Naive thymus-derived CD4-positive, alpha-beta T cell (primary cell): ENCODE measurements around the gene INPP5A. TPM values are rescaled to one million over a fixed set of nuclear protein-coding genes. Genes with fewer than 3 reads are reported as not detected.
A peak's percentile ranks its signal among the peaks of the same experiment; 100 is the strongest.

Experiments used
- ATAC-seq: fragments of 150-1000 bp; cut with Tn5 transposase; 2 replicates; pipeline ENCODE4 v1.10.0; 2021; ENCODE audit warnings: mild to moderate bottlenecking, moderate library complexity
- CTCF ChIA-PET: fragments of 350-600 bp; sonication (Branson Sonifier 250); formaldehyde crosslinking; loops from one replicate; lab custom pipeline; 2021; ENCODE audit warnings: antibody characterized with exemption; lab: Charles Lee
- POLR2A ChIA-PET: fragments of 350-600 bp; sonication (Branson Sonifier 250); formaldehyde crosslinking; loops from one replicate; lab custom pipeline; 2021; ENCODE audit warnings: antibody characterized with exemption, inconsistent platforms; lab: Charles Lee
- DNase-seq, 9 donors: peaks; one replicate each; pipeline versions ENCODE4 v3.0.0 to v3.0.0-alpha.2; 2020 to 2022; ENCODE audit warnings: mixed read lengths in 1 of 9
- H3K27ac ChIP-seq: one replicate; pipeline ENCODE4 v1.7.0; 2013; ENCODE audit warnings: mild to moderate bottlenecking, low read depth, low read length, moderate library complexity
- H3K27me3 ChIP-seq, 2 donors: one replicate each; pipeline ENCODE4 v1.7.0; 2013; ENCODE audit warnings: low read length in 2 of 2, mild to moderate bottlenecking in 2 of 2, moderate library complexity in 2 of 2; ENCODE audit not compliant: control insufficient read depth in 2 of 2, insufficient read depth in 2 of 2
- H3K36me3 ChIP-seq, 3 experiments: 1 replicate in 2 of 3; 2 replicates in 1 of 3; pipeline ENCODE4 v1.7.0; 2013; ENCODE audit warnings: low read length in 3 of 3, mild to moderate bottlenecking in 3 of 3, moderate library complexity in 1 of 3; ENCODE audit not compliant: insufficient read depth in 3 of 3, control insufficient read depth in 2 of 3
- H3K4me1 ChIP-seq, 2 donors: one replicate each; pipeline ENCODE4 v1.7.0; 2013; ENCODE audit warnings: low read length in 2 of 2, mild to moderate bottlenecking in 2 of 2, moderate library complexity in 1 of 2; ENCODE audit not compliant: control insufficient read depth in 2 of 2, insufficient read depth in 2 of 2
- H3K4me3 ChIP-seq: 2 replicates; pipeline ENCODE4 v1.7.0; 2013; ENCODE audit warnings: mild to moderate bottlenecking, low read length
- H3K9me3 ChIP-seq, 3 experiments: 1 replicate in 2 of 3; 2 replicates in 1 of 3; pipeline ENCODE4 v1.7.0; 2013; ENCODE audit warnings: low read length in 3 of 3; ENCODE audit not compliant: control insufficient read depth in 2 of 3
- H3K27ac Mint-ChIP-seq, 9 donors: one replicate each; pipeline ENCODE4 v1.8.0; 2020 to 2022; ENCODE audit warnings: mixed read lengths in 9 of 9, mild to moderate bottlenecking in 8 of 9, moderate library complexity in 5 of 9, inconsistent platforms in 2 of 9
- H3K27me3 Mint-ChIP-seq, 5 donors: one replicate each; pipeline ENCODE4 v1.8.0; 2021 to 2022; ENCODE audit warnings: mixed read lengths in 5 of 5, mild to moderate bottlenecking in 1 of 5
- H3K36me3 Mint-ChIP-seq, 5 donors: one replicate each; pipeline ENCODE4 v1.8.0; 2020 to 2022; ENCODE audit warnings: mixed read lengths in 5 of 5, mild to moderate bottlenecking in 3 of 5, inconsistent platforms in 1 of 5
- H3K4me1 Mint-ChIP-seq, 7 donors: one replicate each; pipeline ENCODE4 v1.8.0; 2020 to 2022; ENCODE audit warnings: mixed read lengths in 7 of 7, mild to moderate bottlenecking in 3 of 7, inconsistent platforms in 1 of 7
- H3K4me3 Mint-ChIP-seq, 10 donors: one replicate each; pipeline ENCODE4 v1.8.0; 2020 to 2022; ENCODE audit warnings: mild to moderate bottlenecking in 10 of 10, mixed read lengths in 10 of 10, moderate library complexity in 6 of 10, inconsistent platforms in 2 of 10
- H3K9me3 Mint-ChIP-seq, 11 donors: one replicate each; pipeline ENCODE4 v1.8.0; 2020 to 2022; ENCODE audit warnings: mixed read lengths in 11 of 11, mild to moderate bottlenecking in 4 of 11, inconsistent platforms in 1 of 11, moderate library complexity in 1 of 11
- intact Hi-C, 2 donors: fragments of 100-400 bp; cut with micrococcal nuclease; formaldehyde crosslinking; loops; one replicate each; pipeline ENCODE4 v1.15.1; 2023
- polyA plus RNA-seq, 2 donors: library from polyadenylated mRNA; unstranded; fragments of 300-500 nt; fragmentation: Illumina TruSeq; gene quantifications; one replicate each; pipeline ENCODE4 v1.2.3, GENCODE V29; 2021
- total RNA-seq, 6 experiments: library from RNA in 5 of 6; stranded (reverse) in 5 of 6; gene quantifications; 1 replicate in 5 of 6; 2 replicates in 1 of 6; pipeline ENCODE4 v1.2.3 and lab custom pipeline; 2021 to 2026

The INPP5A gene
- total and polyA plus RNA-seq, 7 experiments from 2014 or later = 0.97 to 30.7 (median 25.0) TPM

DNA sequence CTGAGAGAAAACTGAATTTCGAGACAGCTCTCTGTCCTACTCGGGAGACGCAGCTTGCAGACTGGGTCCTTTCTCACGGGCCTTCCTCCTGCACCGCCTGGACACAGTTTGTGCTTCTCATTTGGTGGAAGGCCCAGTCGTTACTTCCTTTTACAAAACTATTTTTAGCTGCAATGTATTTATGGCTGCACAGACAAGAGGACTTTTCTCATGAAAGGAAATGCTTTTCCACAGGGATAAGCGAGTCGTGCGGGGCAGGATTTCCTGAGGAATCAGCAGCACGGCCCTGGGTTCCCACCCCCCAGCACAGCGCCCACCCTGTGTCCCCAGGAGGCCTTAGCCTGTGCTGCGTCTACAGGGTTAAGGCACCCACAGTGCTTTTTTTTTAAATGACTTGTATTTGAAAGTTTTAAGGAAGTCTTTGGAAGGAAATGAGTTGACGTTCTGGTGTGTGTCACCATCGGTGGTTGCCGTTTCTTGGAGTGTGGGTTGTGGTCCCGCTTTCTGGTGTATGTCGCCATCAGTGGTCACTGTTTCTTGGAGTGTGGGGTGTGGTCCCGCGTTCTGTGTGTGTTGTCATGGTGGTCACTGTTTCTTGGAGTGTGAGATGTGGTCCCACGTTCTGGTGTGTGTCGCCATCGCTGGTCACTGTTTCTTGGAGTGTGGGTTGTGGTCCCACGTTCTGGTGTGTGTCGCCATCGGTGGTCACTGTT, 50.9 kb downstream of the INPP5A start:
- H3K27me3 ChIP-seq = no peaks in the 10 kb centered on the region
- POLR2A ChIA-PET = interaction anchor here (0.5 to 0.7 kb wide), 2 partner anchors 9 to 129 kb away, joined by 3 read pairs; no protein-coding TSS in a partner anchor
- DNase-seq = peak in 4 of 9 donors; percentile 18 to 49 (median 22)
- no peak overlapping the region for H3K27ac ChIP-seq
- H3K9me3 Mint-ChIP-seq = peaks cover 0 to 5% (median 0%) of the 10 kb centered on the region in 11 donors
- ATAC-seq = peak; percentile 79
- peaks cover 0 to 2% (median 0%) of the 10 kb centered on the region in 5 donors for H3K27me3 Mint-ChIP-seq
- intact Hi-C loops = loop anchor here in 1 of 2 donors (1.0 kb wide), 1 partner anchor 28 kb away; no protein-coding TSS in a partner anchor
- no peaks in the 10 kb centered on the region for H3K9me3 ChIP-seq
- H3K4me1 ChIP-seq = peaks cover 5 to 26% of the 10 kb centered on the region in 2 donors
- H3K36me3 Mint-ChIP-seq = peaks cover 0 to 17% (median 11%) of the 10 kb centered on the region in 5 donors
- peak overlapping the region in 7 of 9 donors; percentile 3 to 85 (median 69) for H3K27ac Mint-ChIP-seq
- CTCF ChIA-PET = interaction anchor here (1.5 kb wide), 1 partner anchor 129 kb away, joined by 3 read pairs; no protein-coding TSS in a partner anchor
- peak overlapping the region; percentile 57 to 85 (median 74) for H3K4me3 Mint-ChIP-seq
- H3K4me3 ChIP-seq = no peak overlapping the region
- peaks cover 47 to 86% (median 71%) of the 10 kb centered on the region in 7 donors for H3K4me1 Mint-ChIP-seq
- H3K36me3 ChIP-seq = no peaks in the 10 kb centered on the region

DNA sequence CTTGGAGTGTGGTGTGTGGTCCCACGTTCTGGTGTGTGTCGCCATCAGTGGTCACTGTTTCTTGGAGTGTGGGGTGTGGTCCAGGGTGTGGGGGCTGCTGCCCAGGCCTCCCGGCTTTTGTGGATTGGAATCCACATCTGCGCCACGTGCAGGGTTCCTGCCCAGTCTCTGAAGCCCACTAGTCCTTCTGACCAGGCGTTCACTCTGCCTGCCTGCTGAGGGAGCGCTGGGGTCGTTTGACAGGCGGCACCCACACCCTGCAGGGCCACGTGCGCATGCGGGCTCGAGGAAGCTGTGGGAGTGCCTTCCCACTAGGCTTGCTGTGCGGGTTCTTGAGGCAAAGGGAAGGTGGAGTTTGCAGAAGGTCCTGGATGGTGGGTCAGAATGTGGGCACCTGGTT, 51.4 kb downstream of the INPP5A start:
- ATAC-seq (peak; percentile 36), DNase-seq (no peak)
- peak overlapping the region in 5 of 9 donors; percentile 3 to 85 (median 80) for H3K27ac Mint-ChIP-seq
- peak overlapping the region; percentile 42 to 85 (median 74) for H3K4me3 Mint-ChIP-seq
- H3K4me1 Mint-ChIP-seq = peaks cover 52 to 87% (median 74%) of the 10 kb centered on the region in 7 donors
- peaks cover 0 to 5% (median 0%) of the 10 kb centered on the region in 11 donors for H3K9me3 Mint-ChIP-seq
- Histone ChIP-seq H3K4me3 (no peak overlapping the region), H3K36me3 (no peaks in the 10 kb centered on the region), H3K4me1 (peaks cover 5 to 26% of the 10 kb centered on the region in 2 donors), H3K27ac (no peak overlapping the region), H3K27me3 (no peaks in the 10 kb centered on the region), H3K9me3 (no peaks in the 10 kb centered on the region)
- ChIA-PET POLR2A (interaction anchor here (0.7 kb wide), 1 partner anchor 129 kb away, joined by 3 read pairs; no protein-coding TSS in a partner anchor), CTCF (interaction anchor here (1.5 kb wide), 1 partner anchor 130 kb away, joined by 3 read pairs; no protein-coding TSS in a partner anchor)
- H3K27me3 Mint-ChIP-seq = peaks cover 0 to 2% (median 0%) of the 10 kb centered on the region in 5 donors
- intact Hi-C loops = no loop called here
- peaks cover 0 to 17% (median 11%) of the 10 kb centered on the region in 5 donors for H3K36me3 Mint-ChIP-seq

DNA sequence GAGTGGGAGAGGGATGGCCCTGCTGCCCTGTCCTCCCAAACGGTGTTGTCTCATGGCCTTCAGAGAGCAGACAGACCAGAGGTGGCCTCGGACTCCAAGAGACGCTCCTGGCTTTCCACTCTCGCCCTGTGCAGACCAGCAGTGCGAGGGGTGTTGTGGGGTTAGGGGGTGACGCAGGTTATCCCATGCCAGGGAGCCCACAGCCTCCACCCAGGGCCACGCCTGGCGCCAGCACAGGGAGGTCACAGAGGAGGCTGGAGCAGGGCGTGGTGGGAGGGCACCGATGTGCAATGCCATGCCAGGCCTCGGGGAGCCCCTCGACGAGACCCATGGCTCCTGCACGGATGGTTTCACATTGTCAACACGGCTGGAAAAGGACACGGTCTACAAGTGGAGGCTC, 52.1 kb downstream of the INPP5A start:
- ChIA-PET CTCF (no interaction called here), POLR2A (no interaction called here)
- H3K4me1 Mint-ChIP-seq = peaks cover 59 to 91% (median 77%) of the 10 kb centered on the region in 7 donors
- H3K27ac Mint-ChIP-seq = no peak overlapping the region
- peaks cover 0 to 5% (median 0%) of the 10 kb centered on the region in 11 donors for H3K9me3 Mint-ChIP-seq
- Histone ChIP-seq H3K4me1 (peaks cover 5 to 31% of the 10 kb centered on the region in 2 donors), H3K9me3 (no peaks in the 10 kb centered on the region), H3K36me3 (no peaks in the 10 kb centered on the region), H3K27me3 (no peaks in the 10 kb centered on the region), H3K27ac (no peak overlapping the region), H3K4me3 (no peak overlapping the region)
- intact Hi-C loops = loop anchor here in 1 of 2 donors (10.0 kb wide), 1 partner anchor 55 kb away; the partner anchor contains the start of gene INPP5A
- H3K4me3 Mint-ChIP-seq = peak overlapping the region in 2 of 10 donors; percentile 7 to 23
- H3K36me3 Mint-ChIP-seq = peaks cover 0 to 17% (median 11%) of the 10 kb centered on the region in 5 donors
- DNase-seq = no peak
- H3K27me3 Mint-ChIP-seq = peaks cover 0 to 2% (median 0%) of the 10 kb centered on the region in 5 donors
- no peak for ATAC-seq

DNA sequence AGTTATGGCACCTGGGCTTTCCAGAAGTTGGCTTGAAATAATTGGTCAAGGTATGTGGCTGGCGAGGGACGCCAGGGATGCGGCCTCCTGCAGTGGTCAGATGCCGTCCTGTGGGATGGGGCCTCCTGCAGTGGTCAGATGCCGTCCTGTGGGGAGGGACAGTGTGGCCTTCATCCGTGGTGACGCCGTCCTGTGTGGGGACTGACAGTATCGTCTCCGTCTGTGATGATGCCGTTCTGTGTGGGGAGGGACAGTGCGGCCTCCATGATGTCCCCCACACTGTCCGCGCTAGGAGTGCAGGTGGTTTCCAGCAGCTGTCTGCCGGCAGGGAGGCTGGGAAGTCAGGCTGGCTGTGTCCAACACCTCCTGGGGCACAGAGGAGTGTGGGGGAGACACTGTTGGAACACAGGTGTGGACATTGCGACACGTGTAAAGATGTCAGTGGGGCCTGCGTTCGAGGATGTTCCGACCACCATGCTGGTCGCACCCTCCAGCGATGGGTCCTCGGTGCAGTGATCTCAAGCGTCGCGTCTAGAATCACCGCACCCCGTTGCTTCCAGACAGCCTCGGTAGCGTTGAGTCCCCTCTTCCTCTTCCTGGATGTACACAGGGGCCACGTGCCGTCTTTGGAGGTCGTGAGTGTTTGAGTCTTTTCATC, 52.6 kb downstream of the INPP5A start:
- intact Hi-C loops = loop anchor here in 1 of 2 donors (10.0 kb wide), 1 partner anchor 55 kb away; the partner anchor contains the start of gene INPP5A
- Mint-ChIP-seq H3K4me3 (peak overlapping the region in 7 of 10 donors; percentile 11 to 50 (median 27)), H3K4me1 (peaks cover 59 to 94% (median 79%) of the 10 kb centered on the region in 7 donors), H3K27ac (peak overlapping the region in 3 of 9 donors; percentile 38 to 51 (median 46)), H3K36me3 (peaks cover 0 to 17% (median 11%) of the 10 kb centered on the region in 5 donors), H3K27me3 (peaks cover 0 to 2% (median 0%) of the 10 kb centered on the region in 5 donors), H3K9me3 (peaks cover 0 to 5% (median 0%) of the 10 kb centered on the region in 11 donors)
- no peaks in the 10 kb centered on the region for H3K9me3 ChIP-seq
- POLR2A ChIA-PET = no interaction called here
- no peak for DNase-seq
- no peak overlapping the region for H3K27ac ChIP-seq
- peaks cover 5 to 31% of the 10 kb centered on the region in 2 donors for H3K4me1 ChIP-seq
- H3K36me3 ChIP-seq = no peaks in the 10 kb centered on the region
- CTCF ChIA-PET = no interaction called here
- ATAC-seq = no peak
- H3K4me3 ChIP-seq = no peak overlapping the region
- no peaks in the 10 kb centered on the region for H3K27me3 ChIP-seq

DNA sequence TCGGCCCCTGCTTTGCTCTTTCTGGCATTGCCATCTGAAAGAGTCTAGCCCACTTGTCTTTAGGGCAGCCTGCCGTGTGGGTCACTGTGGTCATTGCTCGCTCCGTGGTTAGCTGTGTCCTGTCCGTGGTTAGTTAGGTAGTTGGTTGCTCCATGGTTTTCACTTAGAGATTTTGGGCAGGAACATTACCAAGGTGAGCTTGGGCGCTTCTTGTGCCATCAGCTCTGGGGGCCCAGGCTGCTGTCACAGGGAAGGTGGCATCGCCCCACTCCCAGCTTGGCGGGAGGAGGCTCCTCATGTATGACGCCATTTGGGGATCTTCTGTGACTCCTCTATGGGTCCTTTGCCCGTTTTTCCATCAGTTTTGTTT, 53.1 kb downstream of the INPP5A start:
- Histone ChIP-seq H3K27ac (no peak overlapping the region), H3K4me3 (no peak overlapping the region), H3K4me1 (peaks cover 5 to 31% of the 10 kb centered on the region in 2 donors), H3K27me3 (no peaks in the 10 kb centered on the region), H3K9me3 (no peaks in the 10 kb centered on the region), H3K36me3 (no peaks in the 10 kb centered on the region)
- ATAC-seq (no peak), DNase-seq (no peak)
- Mint-ChIP-seq H3K27me3 (peaks cover 0 to 5% (median 0%) of the 10 kb centered on the region in 5 donors), H3K4me1 (peaks cover 64 to 94% (median 79%) of the 10 kb centered on the region in 7 donors), H3K9me3 (peaks cover 0 to 5% (median 0%) of the 10 kb centered on the region in 11 donors), H3K27ac (peak overlapping the region in 4 of 9 donors; percentile 25 to 51 (median 42)), H3K36me3 (peaks cover 0 to 17% (median 11%) of the 10 kb centered on the region in 5 donors), H3K4me3 (peak overlapping the region in 8 of 10 donors; percentile 11 to 61 (median 29))
- intact Hi-C loops = loop anchor here in 1 of 2 donors (10.0 kb wide), 1 partner anchor 56 kb away; the partner anchor contains the start of gene INPP5A
- CTCF ChIA-PET = no interaction called here
- POLR2A ChIA-PET = no interaction called here
